ENCODE data around the gene TNS4. TPM values are rescaled to one million over a fixed set of nuclear protein-coding genes. Genes with fewer than 3 reads are reported as not detected.

TNS4 gene
- total RNA-seq, 4 donors from 2014 or later: 34.6 to 104 (median 71.1) TPM

- Histone ChIP-seq H3K4me1 (peaks cover 14 to 87% (median 27%) of the 10 kb centered on the region in 3 donors), H3K36me3 (peaks cover 0 to 36% (median 0%) of the 10 kb centered on the region in 3 donors), H3K9me3 (no peaks in the 10 kb centered on the region), H3K27me3 (no peaks in the 10 kb centered on the region), H3K27ac (peak overlapping the region; percentile 90 to 92 (median 92)), H3K4me3 (peak overlapping the region; percentile 12 to 67 (median 60))
- no peak for TF ChIP-seq POLR2A (IDR thresholded peaks at IDR 0.05)
- no peak for TF ChIP-seq CTCF (IDR thresholded peaks at IDR 0.05)
- intact Hi-C loops (cut with DNase I): no loop called here
- no peak for DNase-seq
- WGBS, 2 donors: 38 to 53% methylated on average over 2 of the region's 2 CpGs
Observed at GRCh38 chr17:40497695-40498094, 3.7 kb downstream of the TNS4 start.

- H3K4me3 ChIP-seq: peak overlapping the region in 3 of 4 donors; percentile 60 to 67 (median 61)
- no peaks in the 10 kb centered on the region for H3K9me3 ChIP-seq
- peak overlapping the region; percentile 90 to 92 (median 92) for H3K27ac ChIP-seq
- H3K27me3 ChIP-seq: no peaks in the 10 kb centered on the region
- DNase-seq: no peak
- intact Hi-C loops (cut with DNase I): no loop called here
- peaks cover 15 to 94% (median 31%) of the 10 kb centered on the region in 3 donors for H3K4me1 ChIP-seq
- H3K36me3 ChIP-seq: peaks cover 0 to 42% (median 0%) of the 10 kb centered on the region in 3 donors
- whole genome bisulfite sequencing, 2 donors: 52 to 56% methylated on average over 8 of the region's 9 CpGs
- TF ChIP-seq CTCF (IDR thresholded peaks at IDR 0.05) (no peak), POLR2A (IDR thresholded peaks at IDR 0.05) (no peak)
Observed at GRCh38 chr17:40496634-40497420, 4.6 kb downstream of the TNS4 start.

GRCh38 chr17:40496170-40496569, 5.3 kb downstream of the TNS4 start:
- WGBS, 2 donors: 84 to 86% methylated on average over 1 to 3 of the region's 6 CpGs
- Histone ChIP-seq H3K36me3 (peaks cover 0 to 42% (median 0%) of the 10 kb centered on the region in 3 donors), H3K27ac (peak overlapping the region; percentile 75 to 92 (median 92)), H3K9me3 (no peaks in the 10 kb centered on the region), H3K27me3 (no peaks in the 10 kb centered on the region), H3K4me1 (peaks cover 21 to 97% (median 34%) of the 10 kb centered on the region in 3 donors), H3K4me3 (peak overlapping the region in 3 of 4 donors; percentile 9 to 67 (median 60))
- TF ChIP-seq CTCF (IDR thresholded peaks at IDR 0.05): no peak
- TF ChIP-seq POLR2A (IDR thresholded peaks at IDR 0.05): no peak
- intact Hi-C loops (cut with DNase I): no loop called here
- DNase-seq: no peak

GRCh38 chr17:40495140-40495539, 6.3 kb downstream of the TNS4 start:
- intact Hi-C loops (cut with DNase I): no loop called here
- peaks cover 25 to 100% (median 42%) of the 10 kb centered on the region in 3 donors for H3K4me1 ChIP-seq
- H3K9me3 ChIP-seq: no peaks in the 10 kb centered on the region
- no peak for DNase-seq
- H3K27ac ChIP-seq: peak overlapping the region; percentile 75 to 92 (median 92)
- WGBS, 2 donors: 54 to 55% methylated on average over 4 of the region's 5 CpGs
- no peak for TF ChIP-seq POLR2A (IDR thresholded peaks at IDR 0.05)
- H3K27me3 ChIP-seq: no peaks in the 10 kb centered on the region
- H3K4me3 ChIP-seq: peak overlapping the region in 3 of 4 donors; percentile 9 to 67 (median 60)
- H3K36me3 ChIP-seq: peaks cover 0 to 42% (median 0%) of the 10 kb centered on the region in 3 donors

GRCh38 chr17:40493697-40494096, 7.7 kb downstream of the TNS4 start:
- H3K27me3 ChIP-seq: no peaks in the 10 kb centered on the region
- no peak for TF ChIP-seq POLR2A (IDR thresholded peaks at IDR 0.05)
- H3K4me1 ChIP-seq: peaks cover 29 to 100% (median 47%) of the 10 kb centered on the region in 3 donors
- H3K9me3 ChIP-seq: no peaks in the 10 kb centered on the region
- no peak for DNase-seq
- intact Hi-C loops (cut with DNase I): no loop called here
- peak overlapping the region; percentile 75 to 92 (median 92) for H3K27ac ChIP-seq
- H3K36me3 ChIP-seq: peaks cover 0 to 47% (median under 1%) of the 10 kb centered on the region in 3 donors
- 36 to 46% methylated on average over 2 to 4 of the region's 4 CpGs for WGBS, 2 donors
- peak overlapping the region in 1 of 4 donors; percentile 26 for H3K4me3 ChIP-seq

- TF ChIP-seq POLR2A (IDR thresholded peaks at IDR 0.05): no peak
- no peak for TF ChIP-seq CTCF (IDR thresholded peaks at IDR 0.05)
- Histone ChIP-seq H3K27ac (peak overlapping the region; percentile 91 to 92 (median 92)), H3K9me3 (no peaks in the 10 kb centered on the region), H3K4me3 (no peak overlapping the region), H3K36me3 (peaks cover 0 to 63% (median 6%) of the 10 kb centered on the region in 3 donors), H3K27me3 (no peaks in the 10 kb centered on the region), H3K4me1 (peaks cover 32 to 100% (median 65%) of the 10 kb centered on the region in 3 donors)
- intact Hi-C loops (cut with DNase I): no loop called here
- no peak for DNase-seq
- 22% methylated on average over 5 of the region's 7 CpGs; no CpG with 5 or more reads in 1 of the 2 donors for WGBS, 2 donors
Observed at GRCh38 chr17:40491486-40491885, 9.9 kb downstream of the TNS4 start.

Data from esophagus squamous epithelium (tissue), 5 donors.